Measurements from ENCODE around the gene ZNF117.
A peak's percentile ranks its signal among the peaks of the same experiment; 100 is the strongest.
"Not testable (repeated sequence)": the region's sequence is repeated elsewhere in the genome, so short reads cannot be mapped to it uniquely, and the experiment has no call there.

The ZNF117 gene

GRCh38 chr7:64990936-64991335 is at the start of gene ZNF117:
ZNF117 (minus strand) TSS chr7:64991036.
- DNase-seq (no peak), ATAC-seq (no peak)

GRCh38 chr7:65038767-65039166 is 47.9 kb upstream of the ZNF117 start:
- ATAC-seq = peak; percentile 5
- peak; percentile 40 for DNase-seq

GRCh38 chr7:65037740-65038688 is 47.2 kb upstream of the ZNF117 start:
- DNase-seq (peak; percentile 92), ATAC-seq (peak; percentile 95)

- not testable (repeated sequence) for ATAC-seq
These were observed 45.7 kb upstream of the ZNF117 start for GRCh38 chr7:65036526-65036925.

GRCh38 chr7:65035469-65035868 is 44.6 kb upstream of the ZNF117 start:
- not testable (repeated sequence) for DNase-seq, ATAC-seq

More at GRCh38 chr7:65036526-65036925, 45.7 kb upstream of the ZNF117 start:
- DNase-seq = not testable (repeated sequence)

- DNase-seq, ATAC-seq: not testable (repeated sequence)
These were observed 43.4 kb upstream of the ZNF117 start for GRCh38 chr7:65034120-65034782.

- DNase-seq, ATAC-seq: not testable (repeated sequence)
These were observed 42.6 kb upstream of the ZNF117 start for GRCh38 chr7:65033391-65033790.

- ATAC-seq, DNase-seq: not testable (repeated sequence)
These were observed 34.2 kb upstream of the ZNF117 start for GRCh38 chr7:65025023-65025422.

GRCh38 chr7:65020978-65021377 is 30.1 kb upstream of the ZNF117 start:
- not testable (repeated sequence) for ATAC-seq, DNase-seq

GRCh38 chr7:65009881-65010280 is 19.0 kb upstream of the ZNF117 start:
- not testable (repeated sequence) for ATAC-seq, DNase-seq

- not testable (repeated sequence) for ATAC-seq, DNase-seq
These were observed 18.6 kb upstream of the ZNF117 start for GRCh38 chr7:65009394-65009793.

GRCh38 chr7:65007036-65007435 is 16.2 kb upstream of the ZNF117 start:
- not testable (repeated sequence) for DNase-seq, ATAC-seq

GRCh38 chr7:65006094-65006992 is 15.5 kb upstream of the ZNF117 start, which contains the start of gene ERV3-1:
ERV3-1 (minus strand) TSS chr7:65006687; CDS start chr7:64993026, 13,661 bp downstream.
- DNase-seq = peak; percentile 88
- ATAC-seq = peak; percentile 100

GRCh38 chr7:65004575-65004974 is 13.7 kb upstream of the ZNF117 start:
- DNase-seq (no peak), ATAC-seq (no peak)

- DNase-seq = no peak
- ATAC-seq = no peak
These were observed 12.2 kb upstream of the ZNF117 start for GRCh38 chr7:65002972-65003585.

- DNase-seq (no peak), ATAC-seq (no peak)
These were observed 10.5 kb upstream of the ZNF117 start for GRCh38 chr7:65001291-65001814.

- DNase-seq = no peak
- ATAC-seq = no peak
These were observed 8.5 kb upstream of the ZNF117 start for GRCh38 chr7:64999165-65000004.

GRCh38 chr7:64998865-64999164 is 8.0 kb upstream of the ZNF117 start:
- no peak for ATAC-seq
- no peak for DNase-seq

GRCh38 chr7:64997927-64998391 is 7.1 kb upstream of the ZNF117 start:
- DNase-seq = no peak
- no peak for ATAC-seq
